Endothelial cell (in vitro differentiated cells): Measurements from ENCODE around the gene CASP3. TPM values are rescaled to one million over a fixed set of nuclear protein-coding genes. Genes with fewer than 3 reads are reported as not detected.
"Not testable (repeated sequence)": the region's sequence is repeated elsewhere in the genome, so short reads cannot be mapped to it uniquely, and the experiment has no call there.

Source experiments
- DNase-seq: peaks from one replicate; pipeline ENCODE4 v3.0.0; 2021; ENCODE audit warnings: low spot score
- H3K27ac Mint-ChIP-seq: one replicate; pipeline ENCODE4 v1.8.0; 2021; ENCODE audit warnings: mixed read lengths, inconsistent platforms; ENCODE audit not compliant: unreplicated experiment
- H3K27me3 Mint-ChIP-seq: one replicate; pipeline ENCODE4 v1.8.0; 2021; ENCODE audit warnings: mild to moderate bottlenecking, moderate library complexity, mixed read lengths, inconsistent platforms; ENCODE audit not compliant: unreplicated experiment
- H3K36me3 Mint-ChIP-seq: one replicate; pipeline ENCODE4 v1.8.0; 2021; ENCODE audit warnings: mild to moderate bottlenecking, low read depth, mixed read lengths, inconsistent platforms; ENCODE audit not compliant: unreplicated experiment
- H3K4me1 Mint-ChIP-seq: one replicate; pipeline ENCODE4 v1.8.0; 2021; ENCODE audit warnings: mild to moderate bottlenecking, mixed read lengths, inconsistent platforms; ENCODE audit not compliant: unreplicated experiment
- H3K4me3 Mint-ChIP-seq: one replicate; pipeline ENCODE4 v1.8.0; 2021; ENCODE audit warnings: mild to moderate bottlenecking, mixed read lengths, inconsistent platforms; ENCODE audit not compliant: unreplicated experiment
- H3K9me3 Mint-ChIP-seq: one replicate; pipeline ENCODE4 v1.8.0; 2021; ENCODE audit warnings: mixed read lengths, inconsistent platforms; ENCODE audit not compliant: unreplicated experiment
- CTCF ChIP-seq: fragments of 200-600 bp; sonication (generic); IDR thresholded peaks from one replicate; pipeline ENCODE4 v1.5.0; 2021; ENCODE audit warnings: antibody characterized with exemption; ENCODE audit not compliant: unreplicated experiment
- total RNA-seq: library from RNA; stranded (reverse); fragmentation: NEBNext Ultra II Directional; extraction: Animal tissue kit (Norgen Biotek cat#: 25700); gene quantifications from one replicate; pipeline ENCODE4 v1.2.1, GENCODE V29; 2021; ENCODE audit not compliant: unreplicated experiment

CASP3 gene
- total RNA-seq, 1 donor from 2014 or later = 53.2 TPM

- Mint-ChIP-seq H3K27me3 (peaks cover under 1% of the 10 kb centered on the region), H3K27ac (no peak overlapping the region), H3K4me3 (no peak overlapping the region), H3K4me1 (peaks cover 2% of the 10 kb centered on the region), H3K36me3 (peaks cover under 1% of the 10 kb centered on the region), H3K9me3 (no peaks in the 10 kb centered on the region)
- DNase-seq = no peak
- no peak for TF ChIP-seq CTCF
These were observed 7.9 kb upstream of the CASP3 start for GRCh38 chr4:184657144-184657543.

- Mint-ChIP-seq H3K27me3 (peaks cover 1% of the 10 kb centered on the region), H3K4me1 (peaks cover 3% of the 10 kb centered on the region), H3K9me3 (no peaks in the 10 kb centered on the region), H3K4me3 (no peak overlapping the region), H3K27ac (no peak overlapping the region), H3K36me3 (peaks cover 4% of the 10 kb centered on the region)
- no peak for DNase-seq
- no peak for TF ChIP-seq CTCF
These were observed 6.9 kb upstream of the CASP3 start for GRCh38 chr4:184655889-184656869.

- no peaks in the 10 kb centered on the region for H3K9me3 Mint-ChIP-seq
- H3K27ac Mint-ChIP-seq = no peak overlapping the region
- no peak for DNase-seq
- H3K4me1 Mint-ChIP-seq = peaks cover 8% of the 10 kb centered on the region
- no peak for TF ChIP-seq CTCF
- peaks cover 4% of the 10 kb centered on the region for H3K36me3 Mint-ChIP-seq
- H3K4me3 Mint-ChIP-seq = no peak overlapping the region
- peaks cover 5% of the 10 kb centered on the region for H3K27me3 Mint-ChIP-seq
These were observed 4.4 kb upstream of the CASP3 start for GRCh38 chr4:184653650-184654049.

- not testable (repeated sequence) for DNase-seq, H3K9me3 Mint-ChIP-seq, H3K36me3 Mint-ChIP-seq, H3K27ac Mint-ChIP-seq, H3K4me3 Mint-ChIP-seq, H3K27me3 Mint-ChIP-seq
- peaks cover 16% of the 10 kb centered on the region for H3K4me1 Mint-ChIP-seq
These were observed 3.4 kb upstream of the CASP3 start for GRCh38 chr4:184652681-184653080.

- Mint-ChIP-seq H3K27ac (no peak overlapping the region), H3K36me3 (peaks cover 4% of the 10 kb centered on the region), H3K4me3 (no peak overlapping the region), H3K27me3 (peaks cover 10% of the 10 kb centered on the region), H3K4me1 (peaks cover 24% of the 10 kb centered on the region), H3K9me3 (no peaks in the 10 kb centered on the region)
- no peak for TF ChIP-seq CTCF
- no peak for DNase-seq
These were observed 2.7 kb upstream of the CASP3 start for GRCh38 chr4:184651899-184652298.
